ENCODE data around the gene OR5K1.

GRCh38 chr3:98483626-98484025, 20.6 kb downstream of the OR5K1 start:
- TF ChIP-seq, protein P1, sequence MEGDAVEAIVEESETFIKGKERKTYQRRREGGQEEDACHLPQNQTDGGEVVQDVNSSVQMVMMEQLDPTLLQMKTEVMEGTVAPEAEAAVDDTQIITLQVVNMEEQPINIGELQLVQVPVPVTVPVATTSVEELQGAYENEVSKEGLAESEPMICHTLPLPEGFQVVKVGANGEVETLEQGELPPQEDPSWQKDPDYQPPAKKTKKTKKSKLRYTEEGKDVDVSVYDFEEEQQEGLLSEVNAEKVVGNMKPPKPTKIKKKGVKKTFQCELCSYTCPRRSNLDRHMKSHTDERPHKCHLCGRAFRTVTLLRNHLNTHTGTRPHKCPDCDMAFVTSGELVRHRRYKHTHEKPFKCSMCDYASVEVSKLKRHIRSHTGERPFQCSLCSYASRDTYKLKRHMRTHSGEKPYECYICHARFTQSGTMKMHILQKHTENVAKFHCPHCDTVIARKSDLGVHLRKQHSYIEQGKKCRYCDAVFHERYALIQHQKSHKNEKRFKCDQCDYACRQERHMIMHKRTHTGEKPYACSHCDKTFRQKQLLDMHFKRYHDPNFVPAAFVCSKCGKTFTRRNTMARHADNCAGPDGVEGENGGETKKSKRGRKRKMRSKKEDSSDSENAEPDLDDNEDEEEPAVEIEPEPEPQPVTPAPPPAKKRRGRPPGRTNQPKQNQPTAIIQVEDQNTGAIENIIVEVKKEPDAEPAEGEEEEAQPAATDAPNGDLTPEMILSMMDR (IDR thresholded peaks at IDR 0.05): no peak
- TF ChIP-seq POLR2A (IDR thresholded peaks at IDR 0.05) (no peak), EP300 (IDR thresholded peaks at IDR 0.05) (no peak)

Data from ovary (tissue), 3 donors.